NT2/D1 (cell line): ENCODE results near the gene TMEM233.

Experiments
- DNase-seq: peaks from one replicate; pipeline ENCODE4 v3.0.0-alpha.2; 2011; ENCODE audit warnings: low read depth, low spot score
- H3K27me3 ChIP-seq: 2 replicates; pipeline ENCODE4 v1.6.0; 2011; ENCODE audit warnings: mild to moderate bottlenecking; ENCODE audit not compliant: insufficient read length, insufficient read depth
- H3K36me3 ChIP-seq: 2 replicates; pipeline ENCODE4 v1.6.1; 2011; ENCODE audit warnings: mild to moderate bottlenecking, low read length, mixed read lengths; ENCODE audit not compliant: insufficient read depth, insufficient read length
- H3K4me1 ChIP-seq: 2 replicates; pipeline ENCODE4 v1.5.1; 2011; ENCODE audit not compliant: insufficient read depth, insufficient read length
- H3K4me3 ChIP-seq: 2 replicates; pipeline ENCODE4 v1.5.1; 2011; ENCODE audit warnings: low read depth; ENCODE audit not compliant: insufficient read length
- H3K9ac ChIP-seq: 2 replicates; pipeline ENCODE4 v1.6.0; 2011; ENCODE audit warnings: low read depth; ENCODE audit not compliant: insufficient read length
- H3K9me3 ChIP-seq: 2 replicates; pipeline ENCODE4 v1.5.1; 2011; ENCODE audit warnings: mild to moderate bottlenecking, low read length; ENCODE audit not compliant: insufficient read depth
- SUZ12 ChIP-seq: IDR thresholded peaks from 2 replicates; pipeline ENCODE4 v1.6.1; 2011; ENCODE audit not compliant: insufficient read length, insufficient read depth; ENCODE audit errors: extremely low read depth
- YY1 ChIP-seq: IDR thresholded peaks from 2 replicates; pipeline ENCODE4 v1.6.1; 2011; ENCODE audit not compliant: insufficient read length, insufficient read depth
- ZNF274 ChIP-seq: IDR thresholded peaks from 2 replicates; pipeline ENCODE4 v1.6.1; 2011; ENCODE audit warnings: mild to moderate bottlenecking, low read depth, low read length

The TMEM233 gene

DNA sequence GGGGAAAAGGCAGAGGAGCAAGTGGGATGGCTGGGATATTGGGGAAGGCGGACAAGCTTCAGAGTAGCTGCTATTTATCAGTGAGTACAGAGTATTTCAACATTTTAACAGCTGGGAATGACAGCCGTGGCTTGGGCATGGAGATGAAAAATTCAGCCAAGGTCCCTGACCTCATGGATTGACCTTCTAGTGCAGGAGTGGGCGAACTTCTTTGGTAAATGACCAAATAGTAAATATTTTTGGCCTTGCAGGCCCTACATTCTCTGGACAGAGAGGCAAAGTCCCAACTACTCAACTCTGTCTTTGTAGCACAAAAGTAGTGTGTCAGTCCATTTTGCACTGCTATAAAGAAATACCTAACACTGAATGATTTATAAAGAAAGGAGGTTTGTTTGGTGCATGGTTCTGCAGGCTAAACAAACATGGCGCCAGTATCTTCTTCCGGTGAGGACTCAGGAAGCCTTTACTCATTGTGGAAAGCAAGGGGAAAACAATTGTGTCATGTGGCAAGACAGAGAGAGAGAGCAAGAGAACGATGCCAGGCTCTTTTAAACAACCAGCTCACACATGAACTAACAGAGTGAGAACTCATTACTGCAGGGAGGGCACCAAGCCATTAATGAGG lies 33.6 kb downstream of the TMEM233 start:
- H3K27me3 ChIP-seq = peaks cover 8% of the 10 kb centered on the region
- no peak for DNase-seq
- H3K4me3 ChIP-seq = no peak overlapping the region
- H3K9ac ChIP-seq = no peak overlapping the region
- H3K36me3 ChIP-seq = no peaks in the 10 kb centered on the region
- TF ChIP-seq ZNF274 (no peak), YY1 (no peak), SUZ12 (no peak)
- peaks cover 2% of the 10 kb centered on the region for H3K4me1 ChIP-seq
- H3K9me3 ChIP-seq = no peaks in the 10 kb centered on the region; the same call in 1 of the 2 replicates

DNA sequence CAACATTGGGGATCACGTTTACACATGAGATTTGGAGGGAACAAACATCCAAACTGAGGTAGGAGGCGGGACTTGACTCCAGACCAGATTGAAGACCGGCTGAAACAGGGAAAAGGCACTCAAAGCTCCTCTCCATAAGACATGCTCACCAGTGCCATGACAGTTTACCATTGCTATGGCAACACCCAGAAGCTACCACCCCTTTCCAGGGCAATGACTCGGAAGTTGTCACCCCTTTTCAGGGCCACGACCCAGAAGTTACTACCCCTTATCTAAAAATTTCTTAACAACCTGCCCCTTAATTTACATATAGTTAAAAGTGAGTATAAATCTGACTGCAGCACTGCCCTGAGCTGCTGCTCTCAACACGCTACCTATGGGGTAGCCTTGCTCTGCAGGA lies 34.1 kb downstream of the TMEM233 start:
- Histone ChIP-seq H3K36me3 (no peaks in the 10 kb centered on the region), H3K9me3 (no peaks in the 10 kb centered on the region; the same call in 1 of the 2 replicates), H3K27me3 (peaks cover 4% of the 10 kb centered on the region), H3K9ac (no peak overlapping the region), H3K4me1 (peaks cover 2% of the 10 kb centered on the region), H3K4me3 (no peak overlapping the region)
- no peak for TF ChIP-seq ZNF274
- no peak for DNase-seq

DNA sequence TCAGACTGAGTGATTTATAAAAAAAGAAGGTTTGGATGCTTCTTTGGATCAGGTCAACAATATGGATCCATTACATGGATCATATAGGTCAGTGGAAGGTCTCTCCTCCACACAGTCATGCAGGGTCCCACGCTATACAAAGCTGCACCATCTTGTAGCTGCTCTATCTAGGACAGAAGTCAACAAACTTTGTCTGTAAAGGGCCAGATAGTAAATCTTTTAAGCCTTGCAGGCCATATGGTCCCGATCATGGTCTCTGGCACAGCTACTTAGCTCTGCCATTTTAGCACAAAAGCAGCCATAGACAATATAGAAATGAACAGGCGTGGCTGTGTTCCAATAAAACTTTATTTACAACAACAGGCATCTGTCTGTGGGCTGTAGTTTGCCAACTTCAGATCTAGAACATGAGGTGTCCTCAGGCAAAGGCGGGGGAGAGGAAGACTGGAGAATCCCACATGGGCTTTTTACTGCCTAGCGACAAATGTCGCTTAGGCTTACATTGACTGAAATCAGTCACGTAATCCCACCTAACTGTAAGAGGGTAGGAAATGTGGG lies 36.7 kb downstream of the TMEM233 start:
- H3K9ac ChIP-seq = no peak overlapping the region
- no peaks in the 10 kb centered on the region for H3K36me3 ChIP-seq
- H3K4me1 ChIP-seq = peaks cover 2% of the 10 kb centered on the region
- H3K4me3 ChIP-seq = no peak overlapping the region
- no peak for TF ChIP-seq SUZ12
- TF ChIP-seq ZNF274 = no peak
- TF ChIP-seq YY1 = no peak
- H3K27me3 ChIP-seq = no peaks in the 10 kb centered on the region
- no peak for DNase-seq
- H3K9me3 ChIP-seq = no peaks in the 10 kb centered on the region; the same call in 1 of the 2 replicates

DNA sequence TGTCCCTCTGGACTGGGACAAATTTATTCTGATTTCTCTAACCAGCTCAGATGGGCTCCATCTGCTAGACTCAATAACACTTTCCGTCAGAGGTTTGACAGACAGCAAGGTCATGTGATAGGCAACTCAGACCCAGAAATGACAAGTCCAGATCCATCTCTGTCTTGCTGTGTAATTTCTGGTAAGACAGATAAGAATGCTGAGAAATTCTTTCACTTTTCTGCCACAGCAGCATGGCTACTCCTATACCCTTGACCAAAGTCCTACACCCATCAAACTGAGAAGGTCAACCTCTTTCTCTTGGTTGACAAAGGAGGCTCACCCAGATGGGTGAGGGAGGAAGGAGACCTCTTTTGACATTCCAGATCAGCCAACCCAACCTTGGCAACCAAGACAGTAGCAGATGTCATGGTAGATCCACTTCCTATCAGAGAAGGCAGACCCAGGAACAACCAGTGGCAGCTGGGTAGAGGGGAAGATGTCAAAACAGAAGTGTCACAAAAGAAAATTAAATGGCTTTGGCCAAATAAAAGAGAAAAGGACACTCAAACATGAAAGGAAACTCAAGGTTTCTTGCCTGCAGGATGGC lies 37.5 kb downstream of the TMEM233 start:
- H3K9me3 ChIP-seq = no peaks in the 10 kb centered on the region; the same call in 1 of the 2 replicates
- H3K9ac ChIP-seq = no peak overlapping the region
- no peaks in the 10 kb centered on the region for H3K27me3 ChIP-seq
- no peaks in the 10 kb centered on the region for H3K36me3 ChIP-seq
- DNase-seq = no peak
- peaks cover 2% of the 10 kb centered on the region for H3K4me1 ChIP-seq
- TF ChIP-seq ZNF274 = no peak
- TF ChIP-seq SUZ12 = no peak
- TF ChIP-seq YY1 = no peak
- no peak overlapping the region for H3K4me3 ChIP-seq

GRCh38 chr12:119631930-119632678 lies 38.5 kb downstream of the TMEM233 start:
- Histone ChIP-seq H3K9ac (no peak overlapping the region), H3K36me3 (no peaks in the 10 kb centered on the region), H3K4me3 (no peak overlapping the region), H3K27me3 (no peaks in the 10 kb centered on the region), H3K4me1 (peaks cover 2% of the 10 kb centered on the region), H3K9me3 (no peaks in the 10 kb centered on the region; the same call in 1 of the 2 replicates)
- DNase-seq = no peak
- TF ChIP-seq YY1 (no peak), SUZ12 (no peak), ZNF274 (no peak)

DNA sequence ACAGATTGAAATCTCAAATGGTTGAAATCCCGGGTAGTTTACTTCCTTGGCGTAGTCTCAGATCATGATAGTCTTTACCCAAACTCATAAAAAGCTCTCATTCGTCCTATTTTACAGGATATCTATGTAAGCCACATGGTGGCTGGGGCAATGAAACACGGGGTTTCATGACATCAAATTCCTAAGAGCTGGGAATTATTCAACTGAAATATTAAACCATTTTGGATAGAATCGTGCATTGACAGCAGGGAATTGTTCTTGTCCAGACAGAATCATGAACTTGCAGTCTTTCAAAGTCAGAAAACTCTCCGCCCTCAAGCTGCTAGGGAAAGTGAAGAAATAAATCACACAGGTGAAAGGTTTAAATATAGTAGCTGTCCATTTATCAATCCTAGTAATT lies 41.2 kb downstream of the TMEM233 start:
- TF ChIP-seq ZNF274 (no peak), SUZ12 (no peak), YY1 (no peak)
- DNase-seq = no peak
- Histone ChIP-seq H3K9me3 (no peaks in the 10 kb centered on the region), H3K27me3 (no peaks in the 10 kb centered on the region), H3K4me1 (no peaks in the 10 kb centered on the region), H3K9ac (no peak overlapping the region), H3K36me3 (no peaks in the 10 kb centered on the region), H3K4me3 (no peak overlapping the region)

DNA sequence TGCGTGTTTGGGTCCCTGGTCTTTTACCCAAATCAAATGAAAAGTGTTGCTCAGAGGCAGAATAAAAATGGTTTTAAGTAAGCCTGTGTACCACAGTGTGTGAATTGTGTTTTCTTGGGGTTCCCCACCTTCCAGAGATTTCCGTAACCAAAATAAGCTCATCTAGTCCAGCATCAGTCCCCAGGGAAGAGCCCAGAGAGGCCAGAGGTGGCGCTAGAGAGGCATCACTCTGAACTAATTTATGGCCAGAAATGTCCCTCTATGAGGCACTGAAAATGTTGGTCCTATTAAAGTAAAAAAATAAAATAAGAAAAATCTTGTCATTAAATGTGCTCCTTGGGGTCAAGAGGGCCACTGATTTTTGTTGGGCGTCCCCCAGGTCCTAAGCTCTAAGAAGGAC lies 49.4 kb downstream of the TMEM233 start:
- no peaks in the 10 kb centered on the region for H3K36me3 ChIP-seq
- no peak overlapping the region for H3K4me3 ChIP-seq
- TF ChIP-seq YY1 = no peak
- no peak for TF ChIP-seq ZNF274
- TF ChIP-seq SUZ12 = no peak
- H3K27me3 ChIP-seq = no peaks in the 10 kb centered on the region
- H3K9me3 ChIP-seq = no peaks in the 10 kb centered on the region
- no peak overlapping the region for H3K9ac ChIP-seq
- H3K4me1 ChIP-seq = no peaks in the 10 kb centered on the region
- peak; percentile 15 for DNase-seq
